Heart left ventricle (tissue), 16 donors: ENCODE results near the gene UBXN2A. TPM values are rescaled to one million over a fixed set of nuclear protein-coding genes. Genes with fewer than 3 reads are reported as not detected.

Source experiments
- ATAC-seq, 4 donors: fragments of 200-7000 bp; cut with Tn5 transposase; one replicate each; pipeline ENCODE4 v1.9.1; 2020 to 2022; ENCODE audit warnings: moderate library complexity in 4 of 4, mild to moderate bottlenecking in 3 of 4, moderate number of reproducible peaks in 1 of 4
- DNase-seq, 5 donors: peaks; one replicate each; pipeline ENCODE4 v3.0.0-alpha.2; 2020
- H3K27ac ChIP-seq, 12 donors: fragments of 200-600 bp; sonication (generic) in 4 of 12; one replicate each; pipeline versions ENCODE4 v1.5.0 to v1.8.0; 2016 to 2022; ENCODE audit warnings: mild to moderate bottlenecking in 2 of 12
- H3K27me3 ChIP-seq, 9 donors: fragments of 200-600 bp; sonication (generic) in 2 of 9; one replicate each; pipeline versions ENCODE4 v1.5.1 to v1.8.0; 2016 to 2022; ENCODE audit warnings: mild to moderate bottlenecking in 3 of 9
- H3K36me3 ChIP-seq, 9 donors: fragments of 200-600 bp; sonication (generic) in 2 of 9; one replicate each; pipeline versions ENCODE4 v1.5.0 to v1.8.0; 2018 to 2022; ENCODE audit warnings: mild to moderate bottlenecking in 2 of 9
- H3K4me1 ChIP-seq, 12 donors: fragments of 200-600 bp; sonication (generic) in 4 of 12; one replicate each; pipeline versions ENCODE4 v1.5.0 to v1.8.0; 2016 to 2022; ENCODE audit warnings: mild to moderate bottlenecking in 3 of 12
- H3K4me3 ChIP-seq, 12 donors: fragments of 200-600 bp; sonication (generic) in 4 of 12; one replicate each; pipeline versions ENCODE4 v1.5.0 to v1.8.0; 2017 to 2022; ENCODE audit warnings: mild to moderate bottlenecking in 9 of 12, moderate library complexity in 4 of 12
- H3K9me3 ChIP-seq, 12 donors: fragments of 200-600 bp; sonication (generic) in 4 of 12; one replicate each; pipeline versions ENCODE4 v1.5.0 to v1.8.0; 2016 to 2022; ENCODE audit warnings: mild to moderate bottlenecking in 1 of 12
- POLR2A ChIP-seq, 2 donors: fragments of 450-650 bp; IDR thresholded peaks; one replicate each; pipeline ENCODE4 v1.6.1; 2017; ENCODE audit warnings: antibody characterized with exemption in 2 of 2, mild to moderate bottlenecking in 2 of 2, moderate library complexity in 2 of 2
- WGBS, 4 donors: extraction: QIAGEN DNeasy Blood & Tissue Kit in 2 of 4; methylation state at CpG; one replicate each; pipeline versions ENCODE4 v1.1.5 to v1.1.7; 2013 to 2018; 5-methylcytosine and 5-hydroxymethylcytosine counted together
- intact Hi-C, 10 donors: fragments of 100-400 bp; cut with DNase I; formaldehyde crosslinking; loops; one replicate each; pipeline versions ENCODE4 v1.11.1 to v1.14.2; 2022
- polyA plus RNA-seq, 2 donors: library from polyadenylated mRNA; stranded (reverse); fragments of 200-250 nt; gene quantifications; one replicate each; pipeline ENCODE4 v1.2.3, GENCODE V29; 2013
- total RNA-seq, 9 donors: library from RNA; depleted of rRNA in 2 of 9; stranded (reverse); fragments of >200 nt in 2 of 9; fragmentation: NEBNext Ultra II Directional in 3 of 9; extraction: Animal tissue kit (Norgen Biotek cat#: 25700) in 3 of 9; gene quantifications; one replicate each; pipeline versions ENCODE4 v1.1.0 to v1.2.4, GENCODE V29; 2016 to 2023
- TF ChIP-seq, protein P1 (sequence below), 12 donors: fragments of 200-600 bp; sonication (generic) in 4 of 12; IDR thresholded peaks; one replicate each; pipeline versions ENCODE4 v1.5.0 to v1.8.0; 2018 to 2022; ENCODE audit warnings: antibody characterized with exemption in 12 of 12, mild to moderate bottlenecking in 5 of 12
- donor health status: ischemic (EF 13 %, LVEDD 7.1; RV severe dilation, severe dysfunction).
- donor health status: healthy with polysubstance abuse.
- donor health status: DM: no; HTN: yes; CAD: no.
- donor health status: DM: no; HTN: no; CAD: no.
- donor health status: ischemic (EF 25% LVEDD 6.9; RV normal size, moderate dysfunction).
- donor health status: ischemic (EF 25% LVEDD 5.7; RV mildly dilated, moderate dysfunction).
- donor health status: healthy.
- donor health status: DM: yes; HTN: yes; CAD: no.
- donor health status: ischemic (EF 35%, LVEDD 5.7; RV mildly dilated, moderate dysfunction).
- donor health status: nonischemic (EF 11% LVEDD 7.7; RV severe dilation, severe dysfunction).
- donor health status: DM: yes; HTN: yes; CAD: no.
- donor health status: PGD.
- donor health status: ischemic (EF 29% LVEDD 5.4; RV normal size, mild dysfunction).
- donor health status: nonischemic (EF 23%, LVEDD 6.1; RV moderate dilation, normal function).

UBXN2A gene
- total and polyA plus RNA-seq, 11 donors, result 9.6 to 24.0 (median 18.6) TPM

DNA sequence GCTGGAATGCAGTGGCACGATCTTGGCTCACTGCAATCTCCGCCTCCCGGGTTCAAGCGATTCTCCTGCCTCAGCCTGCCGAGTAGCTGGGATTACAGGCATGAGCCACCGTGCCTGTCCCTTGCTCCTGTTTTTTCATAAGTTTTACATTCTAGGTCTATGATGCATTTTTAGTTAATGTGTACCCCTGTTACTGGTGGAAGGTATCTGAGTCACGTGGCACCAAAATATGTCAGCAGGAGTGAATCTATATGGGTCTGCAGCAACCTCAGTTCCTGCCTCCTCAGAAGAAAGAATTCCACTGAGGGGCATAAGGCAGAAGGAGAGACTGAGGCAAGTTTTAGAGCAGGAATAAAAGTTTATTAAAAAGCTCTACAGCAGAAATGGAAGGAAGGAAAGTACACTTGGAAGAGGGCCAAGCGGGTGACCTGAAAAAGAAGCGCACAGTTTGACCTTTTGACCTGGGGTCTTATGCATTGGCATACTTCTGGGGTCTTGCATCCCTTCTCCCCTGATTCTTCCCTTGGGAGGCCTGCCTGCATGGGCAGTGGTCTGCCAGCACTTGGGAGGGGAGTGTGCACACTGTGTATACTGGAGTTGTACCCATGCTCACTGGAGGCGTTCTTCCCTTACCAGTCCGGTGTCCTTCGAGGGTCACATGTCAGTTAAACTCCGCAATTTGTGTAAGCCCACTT, 68.6 kb downstream of the UBXN2A start:
- no peak for DNase-seq
- no peak for ATAC-seq
- Histone ChIP-seq H3K27me3 (peaks cover 8 to 26% (median 20%) of the 10 kb centered on the region in 9 donors), H3K9me3 (no peaks in the 10 kb centered on the region), H3K4me3 (no peak overlapping the region), H3K4me1 (peaks cover 0 to 15% (median 8%) of the 10 kb centered on the region in 12 donors), H3K27ac (no peak overlapping the region), H3K36me3 (no peaks in the 10 kb centered on the region)
- TF ChIP-seq, protein P1, sequence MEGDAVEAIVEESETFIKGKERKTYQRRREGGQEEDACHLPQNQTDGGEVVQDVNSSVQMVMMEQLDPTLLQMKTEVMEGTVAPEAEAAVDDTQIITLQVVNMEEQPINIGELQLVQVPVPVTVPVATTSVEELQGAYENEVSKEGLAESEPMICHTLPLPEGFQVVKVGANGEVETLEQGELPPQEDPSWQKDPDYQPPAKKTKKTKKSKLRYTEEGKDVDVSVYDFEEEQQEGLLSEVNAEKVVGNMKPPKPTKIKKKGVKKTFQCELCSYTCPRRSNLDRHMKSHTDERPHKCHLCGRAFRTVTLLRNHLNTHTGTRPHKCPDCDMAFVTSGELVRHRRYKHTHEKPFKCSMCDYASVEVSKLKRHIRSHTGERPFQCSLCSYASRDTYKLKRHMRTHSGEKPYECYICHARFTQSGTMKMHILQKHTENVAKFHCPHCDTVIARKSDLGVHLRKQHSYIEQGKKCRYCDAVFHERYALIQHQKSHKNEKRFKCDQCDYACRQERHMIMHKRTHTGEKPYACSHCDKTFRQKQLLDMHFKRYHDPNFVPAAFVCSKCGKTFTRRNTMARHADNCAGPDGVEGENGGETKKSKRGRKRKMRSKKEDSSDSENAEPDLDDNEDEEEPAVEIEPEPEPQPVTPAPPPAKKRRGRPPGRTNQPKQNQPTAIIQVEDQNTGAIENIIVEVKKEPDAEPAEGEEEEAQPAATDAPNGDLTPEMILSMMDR (IDR thresholded peaks at IDR 0.05), result no peak
- no peak for TF ChIP-seq POLR2A (IDR thresholded peaks at IDR 0.05)
- intact Hi-C loops, result no loop called here
- WGBS, 4 donors, result 75 to 83% (median 77%) methylated on average over 13 of the region's 13 CpGs

GRCh38 chr2:24009367-24009679, 69.1 kb downstream of the UBXN2A start:
- Histone ChIP-seq H3K27me3 (peaks cover 8 to 26% (median 20%) of the 10 kb centered on the region in 9 donors), H3K27ac (no peak overlapping the region), H3K9me3 (no peaks in the 10 kb centered on the region), H3K4me3 (peak overlapping the region in 6 of 12 donors; percentile 33 to 54 (median 48)), H3K4me1 (peaks cover 0 to 15% (median 8%) of the 10 kb centered on the region in 12 donors), H3K36me3 (no peaks in the 10 kb centered on the region)
- intact Hi-C loops, result no loop called here
- 63 to 78% (median 72%) methylated on average over 9 of the region's 9 CpGs for WGBS, 4 donors
- ATAC-seq, result no peak
- DNase-seq, result no peak
- TF ChIP-seq, protein P1 (IDR thresholded peaks at IDR 0.05), result no peak
- no peak for TF ChIP-seq POLR2A (IDR thresholded peaks at IDR 0.05)

DNA sequence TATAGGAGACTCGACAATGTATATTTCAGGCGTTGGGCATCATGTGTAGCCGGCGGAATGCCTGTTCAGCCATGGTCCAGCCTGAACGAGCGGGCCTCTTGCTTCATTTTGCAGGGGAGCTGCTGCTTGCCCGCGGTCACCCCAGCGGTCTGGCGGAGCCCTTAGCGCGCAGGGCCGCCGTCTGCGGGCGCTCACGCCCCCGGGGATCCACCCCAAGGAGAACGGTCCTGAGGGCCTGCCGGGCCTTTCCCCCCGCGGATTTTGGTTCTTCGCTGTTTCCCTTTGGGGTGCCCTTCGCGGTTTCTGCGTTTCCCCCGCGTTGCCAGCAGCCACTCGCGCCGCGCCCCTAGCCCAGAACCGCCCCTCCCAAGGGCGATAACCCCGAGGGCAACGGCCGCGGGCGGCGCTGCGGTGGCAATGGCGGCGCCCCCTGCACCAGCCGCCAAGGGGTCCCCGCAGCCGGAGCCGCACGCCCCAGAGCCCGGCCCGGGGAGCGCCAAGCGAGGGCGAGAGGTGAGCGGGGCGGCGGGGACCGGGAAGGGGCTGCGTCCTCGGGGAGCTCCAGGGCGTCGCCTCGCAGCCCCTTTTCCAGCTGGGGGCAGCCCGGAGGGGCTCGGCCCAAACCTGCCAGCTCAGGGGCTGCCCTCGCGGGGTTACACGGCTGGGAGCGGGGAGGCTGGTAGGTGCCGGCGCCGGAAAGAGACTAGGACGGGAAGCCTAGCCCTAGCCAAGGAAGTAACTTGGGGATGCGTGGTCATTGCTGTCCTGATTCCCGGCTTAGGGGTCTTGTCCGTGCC, 69.6 kb downstream of the UBXN2A start, which contains the start of gene MFSD2B:
Gene MFSD2B (plus strand): TSS at position 406 of the 797 bp plus-strand sequence. CDS start 12 bp downstream, at position 418.
- 0 to 4% (median 3%) methylated on average over 6 to 75 of the region's 75 CpGs for WGBS, 4 donors

More for the DNA sequence above, 69.6 kb downstream of the UBXN2A start, which contains the start of gene MFSD2B:
- Histone ChIP-seq H3K4me1 (peaks cover 0 to 15% (median 8%) of the 10 kb centered on the region in 12 donors), H3K4me3 (peak within 1 kb of the TSS; percentile 27 to 54 (median 46)), H3K36me3 (no peaks in the 10 kb centered on the region), H3K9me3 (no peaks in the 10 kb centered on the region), H3K27me3 (peaks cover 8 to 26% (median 20%) of the 10 kb centered on the region in 9 donors), H3K27ac (no peak within 1 kb of the TSS)
- TF ChIP-seq, protein P1 (IDR thresholded peaks at IDR 0.05), result no peak
- no peak for TF ChIP-seq POLR2A (IDR thresholded peaks at IDR 0.05)
- intact Hi-C loops, result no loop called here
- DNase-seq (no peak), ATAC-seq (peak in 2 of 4 donors; percentile 41 to 42)
